ENCODE results near the gene TMEM135.

TMEM135 gene

GRCh38 chr11:87368151-87368550 lies 330.4 kb downstream of the TMEM135 start:
- DNase-seq: no peak

- no peak for DNase-seq
Observed at GRCh38 chr11:87368858-87369480, 331.2 kb downstream of the TMEM135 start.

- no peak for DNase-seq
Observed at GRCh38 chr11:87369888-87370287, 332.2 kb downstream of the TMEM135 start.

GRCh38 chr11:87372065-87372464 lies 334.3 kb downstream of the TMEM135 start:
- DNase-seq: no peak
